MCF 10A (cell line): ENCODE data around the gene TRIM25. TPM values are rescaled to one million over a fixed set of nuclear protein-coding genes. Genes with fewer than 3 reads are reported as not detected.

Experiments used
- Bru-seq: library from RNA; stranded (reverse); fragments of 400-500 nt; gene quantifications from one replicate; lab custom pipeline; 2021; lab: Mats Ljungman, UMichigan
- BruChase-seq, 2 experiments: library from RNA; stranded (reverse); fragments of 400-500 nt; gene quantifications; one replicate each; lab custom pipeline; 2021; lab: Mats Ljungman, UMichigan
- BruUV-seq: library from RNA; stranded (reverse); fragments of 400-500 nt; replicated peaks from 2 replicates; lab custom pipeline; 2021; lab: Mats Ljungman, UMichigan
- CTCF ChIA-PET: fragments of 300-600 bp; sonication (Branson Sonifier 250); formaldehyde crosslinking; extraction: SDS; loops from one replicate; lab custom pipeline; 2021; ENCODE audit warnings: antibody characterized with exemption, inconsistent platforms; lab: Yijun Ruan, JAX
- POLR2A ChIA-PET: fragments of 300-600, 350-650 bp; sonication (Branson Sonifier 250); formaldehyde crosslinking; extraction: SDS; loops from one replicate; lab custom pipeline; 2020; ENCODE audit warnings: antibody characterized with exemption, inconsistent platforms; lab: Yijun Ruan, JAX
- DNase-seq: peaks from one replicate; pipeline ENCODE4 v3.0.0-alpha.2; 2018; ENCODE audit not compliant: unreplicated experiment
- H3K27ac Mint-ChIP-seq: one replicate; pipeline ENCODE4 v1.8.0; 2022; ENCODE audit warnings: mild to moderate bottlenecking, low read depth, mixed read lengths; ENCODE audit not compliant: unreplicated experiment
- H3K27me3 Mint-ChIP-seq: one replicate; pipeline ENCODE4 v1.8.0; 2022; ENCODE audit warnings: mixed read lengths; ENCODE audit not compliant: insufficient read depth, unreplicated experiment
- H3K36me3 Mint-ChIP-seq: one replicate; pipeline ENCODE4 v1.8.0; 2022; ENCODE audit warnings: mild to moderate bottlenecking, moderate library complexity, mixed read lengths; ENCODE audit not compliant: insufficient read depth, unreplicated experiment
- H3K4me1 Mint-ChIP-seq: one replicate; pipeline ENCODE4 v1.8.0; 2022; ENCODE audit warnings: mixed read lengths; ENCODE audit not compliant: insufficient read depth, unreplicated experiment
- H3K4me3 Mint-ChIP-seq: one replicate; pipeline ENCODE4 v1.8.0; 2022; ENCODE audit warnings: mild to moderate bottlenecking, moderate library complexity, mixed read lengths; ENCODE audit not compliant: unreplicated experiment
- H3K9me3 Mint-ChIP-seq: one replicate; pipeline ENCODE4 v1.8.0; 2022; ENCODE audit warnings: mixed read lengths; ENCODE audit not compliant: unreplicated experiment
- CTCF ChIP-seq: fragments of 200-600 bp; IDR thresholded peaks from one replicate; pipeline ENCODE4 v1.8.0; 2022; ENCODE audit warnings: antibody characterized with exemption, mild to moderate bottlenecking; ENCODE audit not compliant: unreplicated experiment
- intact Hi-C: fragments of 100-400 bp; cut with micrococcal nuclease; formaldehyde crosslinking; loops from 2 replicates; pipeline ENCODE4 v1.14.1; 2022
- long read RNA-seq: library from polyadenylated mRNA; stranded (forward); transcript quantifications from one replicate; pipeline ENCODE4 v2.0.0, GENCODE V29; 2022
- total RNA-seq: library from RNA; stranded (reverse); gene quantifications from 2 replicates; pipeline ENCODE4 v1.2.3, GENCODE V29; 2022

TRIM25 gene
- total RNA-seq (178 and 215 TPM in 2 replicates), Bru-seq, nascent RNA (percentile 98 among the genes with signal in this experiment), BruChase-seq, experiment 1, labeled RNA remaining after a 6-hour chase (percentile 99 among the genes with signal in this experiment), BruChase-seq, experiment 2, labeled RNA remaining after a 2-hour chase (percentile 98 among the genes with signal in this experiment)
- long read RNA-seq, full-length matches to known transcripts: 1 of 59 reads
- long read RNA-seq, partial matches to known transcripts: 12 of 59 reads
- long read RNA-seq, other reads (novel, unspliced or antisense): 46 of 59 reads

- Mint-ChIP-seq H3K4me1 (peaks cover 36% of the 10 kb centered on the region), H3K27me3 (no peaks in the 10 kb centered on the region), H3K9me3 (no peaks in the 10 kb centered on the region), H3K27ac (peak within 1 kb of the TSS; percentile 96), H3K4me3 (peak within 1 kb of the TSS; percentile 86), H3K36me3 (peaks cover 8% of the 10 kb centered on the region)
- peak; percentile 91 for DNase-seq
- POLR2A ChIA-PET: interaction anchor here (0.7 to 2.1 kb wide), 20 partner anchors 10 to 215 kb away, joined by 3 to 8 read pairs (median 4); partner anchors contain the start of genes AKAP1 and COIL
- intact Hi-C loops: no loop called here
- no peak for TF ChIP-seq CTCF
- CTCF ChIA-PET: interaction anchor here (0.6 to 0.9 kb wide), 3 partner anchors 23 to 152 kb away, joined by 3 read pairs; no protein-coding TSS in a partner anchor
- BruUV-seq: TSS peak; percentile 84
Measured at GRCh38 chr17:56913867-56914580, at the start of gene TRIM25. Gene TRIM25 (minus strand): TSS chr17:56914049. CDS start chr17:56913988, 61 bp downstream.

- peak within 1 kb of the TSS; percentile 73 for H3K4me3 Mint-ChIP-seq
- TSS peak; percentile 50 for BruUV-seq
- peaks cover 5% of the 10 kb centered on the region for H3K4me1 Mint-ChIP-seq
- peak; percentile 94 for TF ChIP-seq CTCF
- ChIA-PET POLR2A (interaction anchor here (0.8 to 2.4 kb wide), 5 partner anchors 16 to 127 kb away, joined by 3 to 17 read pairs (median 3); partner anchors contain the start of genes C17orf67, DGKE, SCPEP1 and TRIM25), CTCF (interaction anchor here (0.6 to 1.9 kb wide), 10 partner anchors 9 to 109 kb away, joined by 3 to 7 read pairs (median 3); no protein-coding TSS in a partner anchor)
- intact Hi-C loops: loop anchor here (1.0 kb wide), 1 partner anchor 142 kb away; no protein-coding TSS in a partner anchor
- H3K9me3 Mint-ChIP-seq: no peaks in the 10 kb centered on the region
- no peaks in the 10 kb centered on the region for H3K27me3 Mint-ChIP-seq
- DNase-seq: peak; percentile 89
- no peaks in the 10 kb centered on the region for H3K36me3 Mint-ChIP-seq
- peak within 1 kb of the TSS; percentile 46 for H3K27ac Mint-ChIP-seq
Measured at GRCh38 chr17:56960596-56961538, 47.0 kb upstream of the TRIM25 start, which contains the start of gene COIL. Gene COIL (minus strand): TSS chr17:56961050. CDS start chr17:56961019, 31 bp downstream.

- TF ChIP-seq CTCF: no peak
- Mint-ChIP-seq H3K27me3 (no peaks in the 10 kb centered on the region), H3K36me3 (no peaks in the 10 kb centered on the region), H3K4me3 (no peak overlapping the region), H3K9me3 (no peaks in the 10 kb centered on the region), H3K4me1 (no peaks in the 10 kb centered on the region), H3K27ac (no peak overlapping the region)
- BruUV-seq: no TSS peak
- CTCF ChIA-PET: interaction anchor here (0.6 to 0.7 kb wide), 4 partner anchors 54 to 1226 kb away, joined by 3 to 5 read pairs (median 4); no protein-coding TSS in a partner anchor
- POLR2A ChIA-PET: no interaction called here
- intact Hi-C loops: no loop called here
- no peak for DNase-seq
Measured at GRCh38 chr17:56956992-56957391, 43.1 kb upstream of the TRIM25 start.
